Pons (tissue), 1 donor: ENCODE measurements around the gene ALDH1B1.
A peak's percentile ranks its signal among the peaks of the same experiment; 100 is the strongest.

Experiments
- DNase-seq: peaks from one replicate; pipeline ENCODE4 v3.0.0-alpha.2; 2016; ENCODE audit warnings: low spot score

The ALDH1B1 gene

GRCh38 chr9:38416461-38416860, 24.0 kb downstream of the ALDH1B1 start:
- no peak for DNase-seq

GRCh38 chr9:38417003-38417945, 24.8 kb downstream of the ALDH1B1 start:
- no peak for DNase-seq

- no peak for DNase-seq
These were observed 25.9 kb downstream of the ALDH1B1 start for GRCh38 chr9:38418366-38418765.

- DNase-seq = no peak
These were observed 26.7 kb downstream of the ALDH1B1 start for GRCh38 chr9:38419181-38419580.

GRCh38 chr9:38421498-38422211, 29.2 kb downstream of the ALDH1B1 start:
- no peak for DNase-seq

GRCh38 chr9:38422555-38423260, 30.2 kb downstream of the ALDH1B1 start:
- DNase-seq = no peak

GRCh38 chr9:38423273-38423972, 30.9 kb downstream of the ALDH1B1 start:
- DNase-seq = no peak

GRCh38 chr9:38423973-38424843, 31.7 kb downstream of the ALDH1B1 start, which contains the start of gene IGFBPL1:
TSS of gene IGFBPL1 (minus strand) at chr9:38424454. CDS start at chr9:38424424, 30 bp downstream.
- DNase-seq = no peak

- DNase-seq = no peak
These were observed 32.4 kb downstream of the ALDH1B1 start for GRCh38 chr9:38424918-38425317.

GRCh38 chr9:38428062-38428461, 35.6 kb downstream of the ALDH1B1 start:
- no peak for DNase-seq

GRCh38 chr9:38431116-38431515, 38.6 kb downstream of the ALDH1B1 start:
- no peak for DNase-seq

- DNase-seq = peak; percentile 31
These were observed 40.5 kb downstream of the ALDH1B1 start for GRCh38 chr9:38432922-38433510.

- DNase-seq = no peak
These were observed 41.9 kb downstream of the ALDH1B1 start for GRCh38 chr9:38434365-38434764.

GRCh38 chr9:38434853-38435252, 42.4 kb downstream of the ALDH1B1 start:
- DNase-seq = no peak

GRCh38 chr9:38435521-38435920, 43.0 kb downstream of the ALDH1B1 start:
- no peak for DNase-seq

- DNase-seq = no peak
These were observed 44.2 kb downstream of the ALDH1B1 start for GRCh38 chr9:38436708-38437107.

- DNase-seq = no peak
These were observed 44.8 kb downstream of the ALDH1B1 start for GRCh38 chr9:38437193-38437823.

- DNase-seq = no peak
These were observed 46.9 kb downstream of the ALDH1B1 start for GRCh38 chr9:38439291-38439915.

- no peak for DNase-seq
These were observed 47.4 kb downstream of the ALDH1B1 start for GRCh38 chr9:38439916-38440301.
